H1 (cell line): ENCODE data around the gene TMEM25. TPM values are rescaled to one million over a fixed set of nuclear protein-coding genes. Genes with fewer than 3 reads are reported as not detected.
A peak's percentile ranks its signal among the peaks of the same experiment; 100 is the strongest.

Experiments used
- ATF2 ChIP-seq: IDR thresholded peaks from 2 replicates; pipeline ENCODE4 v1.6.1; 2012; ENCODE audit warnings: low read length, inconsistent platforms
- ATF3 ChIP-seq: IDR thresholded peaks from 2 replicates; pipeline ENCODE4 v1.6.1; 2011; ENCODE audit warnings: low read depth, mild to moderate bottlenecking, low read length; ENCODE audit not compliant: insufficient read depth
- CBX8 ChIP-seq: fragments of 300-800, 300-1000 bp; sonication (generic); IDR thresholded peaks from 2 replicates; pipeline ENCODE4 v1.7.1; 2016; ENCODE audit warnings: low read depth, low read length, borderline replicate concordance
- CHD2 ChIP-seq: IDR thresholded peaks from 2 replicates; pipeline ENCODE4 v1.6.1; 2012; ENCODE audit warnings: low read length, improper control_type of control experiment
- CTCF ChIP-seq, 3 experiments: IDR thresholded peaks; 1 replicate in 2 of 3; 2 replicates in 1 of 3; pipeline versions ENCODE4 v1.5.1 to v1.6.1; 2011; ENCODE audit warnings: low read length in 3 of 3, mild to moderate bottlenecking in 3 of 3, inconsistent platforms in 2 of 3, low read depth in 1 of 3, moderate library complexity in 1 of 3; ENCODE audit not compliant: insufficient read depth in 1 of 3; ENCODE audit errors: control extremely low read depth in 1 of 3
- E2F6 ChIP-seq: IDR thresholded peaks from 2 replicates; pipeline ENCODE4 v1.6.1; 2012; ENCODE audit warnings: inconsistent platforms
- FOSL1 ChIP-seq: IDR thresholded peaks from 2 replicates; pipeline ENCODE4 v1.6.1; 2011; ENCODE audit warnings: mild to moderate bottlenecking, low read depth, low read length, moderate library complexity; ENCODE audit not compliant: insufficient read depth
- GABPA ChIP-seq: IDR thresholded peaks from 2 replicates; pipeline ENCODE4 v1.6.1; 2011; ENCODE audit warnings: mild to moderate bottlenecking, low read length, moderate library complexity, borderline replicate concordance; ENCODE audit not compliant: insufficient read depth
- HDAC2 ChIP-seq, 2 experiments: fragments of 300-600 bp in 1 of 2; sonication (generic) in 1 of 2; IDR thresholded peaks; 2 replicates each; pipeline ENCODE4 v1.6.1; 2011 to 2012; ENCODE audit warnings: low read depth in 2 of 2, low read length in 2 of 2, mild to moderate bottlenecking in 2 of 2, moderate library complexity in 2 of 2, borderline replicate concordance in 1 of 2, inconsistent platforms in 1 of 2
- JUND ChIP-seq: IDR thresholded peaks from 2 replicates; pipeline ENCODE4 v1.6.1; 2011; ENCODE audit warnings: mild to moderate bottlenecking, improper control_type of control experiment, low read length
- KDM1A ChIP-seq: fragments of 200-600, 300-600 bp; sonication (generic); IDR thresholded peaks from 2 replicates; pipeline ENCODE4 v1.7.1; 2016; ENCODE audit warnings: mild to moderate bottlenecking, low read length, borderline replicate concordance
- PHF8 ChIP-seq: fragments of 200-600 bp; sonication (generic); conservative IDR thresholded peaks from 2 replicates; pipeline ENCODE4 v1.7.1; 2012; ENCODE audit warnings: low read depth, mild to moderate bottlenecking, inconsistent platforms, low read length, moderate library complexity
- RBBP5 ChIP-seq: IDR thresholded peaks from 2 replicates; pipeline ENCODE4 v1.7.1; 2012; ENCODE audit warnings: low read depth, mild to moderate bottlenecking, inconsistent platforms, low read length, moderate library complexity, borderline replicate concordance
- RFX5 ChIP-seq: IDR thresholded peaks from 2 replicates; pipeline ENCODE4 v1.6.1; 2011; ENCODE audit warnings: low read depth, low read length, improper control_type of control experiment, borderline replicate concordance
- SP1 ChIP-seq: IDR thresholded peaks from 2 replicates; pipeline ENCODE4 v1.6.1; 2011; ENCODE audit warnings: low read depth, low read length
- SUZ12 ChIP-seq: fragments of 200-600 bp; sonication (generic); IDR thresholded peaks from 2 replicates; pipeline ENCODE4 v1.6.1; 2012; ENCODE audit warnings: mild to moderate bottlenecking, inconsistent platforms, low read length, moderate library complexity, mixed read lengths
- TCF12 ChIP-seq: IDR thresholded peaks from 2 replicates; pipeline ENCODE4 v1.6.1; 2011; ENCODE audit warnings: low read depth, mild to moderate bottlenecking, low read length
- polyA plus RNA-seq, 7 experiments: library from polyadenylated mRNA; depleted of rRNA in 3 of 7; stranded (reverse) in 5 of 7; unstranded in 2 of 7; fragments of >200 nt in 5 of 7; fragments of 200-250 nt in 2 of 7; gene quantifications; 1 replicate in 5 of 7; 2 replicates in 1 of 7; 4 replicates in 1 of 7; pipeline versions ENCODE4 v1.2.1 to v1.2.3, GENCODE V29; 2011 to 2013; ENCODE audit warnings: missing spikeins in 2 of 7, mixed read lengths in 2 of 7
- total RNA-seq: library from RNA; stranded (reverse); fragmentation: NEBNext Ultra II Directional; extraction: Animal tissue kit (Norgen Biotek cat#: 25700); gene quantifications from 2 replicates; pipeline ENCODE4 v1.2.1, GENCODE V29; 2021

TMEM25 gene
- total and polyA plus RNA-seq, 2 of the 8 experiments (the other 6 are each of a cell fraction or from before 2014, with no cell fraction given) = 18.3 to 26.8 TPM

- TF ChIP-seq E2F6 (no peak), KDM1A (no peak), GABPA (no peak), FOSL1 (no peak), TCF12 (no peak), CHD2 (no peak), CBX8 (no peak), SP1 (no peak), CTCF (IDR thresholded peaks at IDR 0.05; ENCODE audit: control extremely low read depth in 1 of 3, insufficient read depth in 1 of 3, low read depth in 1 of 3, low read length in 3 of 3) (no peak), RFX5 (no peak), HDAC2 (IDR thresholded peaks at IDR 0.05; ENCODE audit: borderline replicate concordance in 1 of 2, low read depth in 2 of 2, low read length in 2 of 2) (no peak; a peak in 1 of 4 replicates), ATF3 (no peak), RBBP5 (peak; percentile 83; the same call in 1 of the 2 replicates), JUND (no peak), ATF2 (no peak), SUZ12 (no peak), PHF8 (peak; percentile 92)
Measured at GRCh38 chr11:118572061-118572980, 41.3 kb downstream of the TMEM25 start, which contains the start of gene ARCN1 (continued).
